GM19455 (cell line): ENCODE results near the gene COL4A2.

ENCODE experiments used
- ATAC-seq: cut with Tn5 transposase; IDR thresholded peaks from one replicate; pipeline ENCODE4 v1.9.1; 2021; ENCODE audit not compliant: unreplicated experiment

The COL4A2 gene

DNA sequence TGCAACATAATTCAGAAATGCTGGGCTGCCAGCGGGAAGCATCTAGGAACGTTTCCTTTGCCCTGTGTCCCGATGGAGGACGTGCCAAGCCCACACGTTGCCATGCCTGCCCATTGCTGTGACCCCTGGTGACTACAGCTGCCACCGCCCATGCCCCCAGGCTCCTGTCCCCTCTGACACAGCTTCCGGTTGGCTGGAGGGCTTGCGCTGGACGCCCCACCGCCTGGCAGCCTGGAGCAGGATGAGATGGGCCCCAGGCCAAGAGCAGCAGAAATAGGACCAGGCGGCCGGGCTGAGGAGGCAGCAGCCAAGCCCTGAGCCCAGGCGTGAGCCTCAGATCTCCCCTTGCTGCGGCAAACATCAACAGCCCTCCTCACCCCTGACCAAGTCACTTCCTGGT lies 125.9 kb downstream of the COL4A2 start:
- ATAC-seq = no peak

DNA sequence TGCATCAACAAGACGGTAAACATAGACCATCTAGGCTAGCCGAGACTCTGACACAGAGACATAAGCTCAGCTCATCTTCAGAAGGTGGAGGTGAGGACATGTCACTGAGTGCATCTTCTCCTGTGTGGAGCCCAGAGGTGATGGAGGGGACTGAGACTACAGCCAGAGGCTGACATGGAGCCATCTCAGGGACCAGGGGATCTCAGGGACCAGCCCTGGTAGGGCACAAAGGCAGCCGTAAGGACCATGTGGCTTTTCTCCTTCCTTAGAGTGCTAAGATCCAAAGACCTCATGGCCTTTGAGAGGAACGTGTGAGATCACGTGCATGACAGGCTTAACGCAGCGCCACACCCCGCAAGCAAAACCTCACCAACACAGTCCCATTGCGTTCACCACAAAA lies 127.5 kb downstream of the COL4A2 start:
- ATAC-seq = no peak

DNA sequence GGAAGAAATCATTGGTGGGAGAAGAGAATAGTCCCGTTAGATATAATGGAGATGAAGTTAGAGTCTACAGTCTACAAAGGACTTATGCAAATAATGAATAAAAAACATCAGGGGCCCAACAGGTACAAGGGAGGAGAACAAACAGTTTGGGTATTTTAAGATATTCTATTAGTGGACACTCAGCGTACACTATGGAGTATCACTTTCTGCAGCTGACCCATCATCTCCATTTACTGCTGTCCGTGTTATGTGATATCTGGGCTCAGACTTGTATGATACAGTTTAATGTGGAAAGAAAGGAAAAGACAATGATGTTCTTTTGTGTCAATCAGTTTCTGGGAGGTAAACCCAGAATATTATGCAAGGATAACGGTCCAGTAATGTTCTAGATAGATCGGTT lies 128.2 kb downstream of the COL4A2 start:
- no peak for ATAC-seq

- no peak for ATAC-seq
Observed at GRCh38 chr13:110436276-110436675, 129.2 kb downstream of the COL4A2 start.

GRCh38 chr13:110436786-110437370 lies 129.8 kb downstream of the COL4A2 start:
- no peak for ATAC-seq

DNA sequence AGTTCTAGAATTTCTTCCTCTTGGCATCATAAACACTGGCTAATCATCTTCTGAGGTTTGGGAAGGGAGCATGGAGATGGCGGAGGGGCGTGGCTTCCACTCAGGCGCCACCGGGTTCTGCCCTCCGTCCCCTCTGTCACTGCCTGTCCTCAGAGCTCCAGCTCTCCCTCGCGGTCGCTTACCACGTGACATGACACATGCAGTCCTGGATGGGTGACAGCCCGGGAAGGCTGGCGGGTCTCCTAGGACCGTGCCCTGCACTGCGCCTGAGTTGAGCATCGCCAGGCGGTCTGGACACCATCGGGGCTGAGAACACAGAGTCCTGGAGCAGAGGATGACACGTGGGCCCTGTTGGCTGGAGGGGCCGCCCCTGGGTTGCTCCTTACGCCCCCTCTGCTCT lies 131.1 kb downstream of the COL4A2 start:
- no peak for ATAC-seq

DNA sequence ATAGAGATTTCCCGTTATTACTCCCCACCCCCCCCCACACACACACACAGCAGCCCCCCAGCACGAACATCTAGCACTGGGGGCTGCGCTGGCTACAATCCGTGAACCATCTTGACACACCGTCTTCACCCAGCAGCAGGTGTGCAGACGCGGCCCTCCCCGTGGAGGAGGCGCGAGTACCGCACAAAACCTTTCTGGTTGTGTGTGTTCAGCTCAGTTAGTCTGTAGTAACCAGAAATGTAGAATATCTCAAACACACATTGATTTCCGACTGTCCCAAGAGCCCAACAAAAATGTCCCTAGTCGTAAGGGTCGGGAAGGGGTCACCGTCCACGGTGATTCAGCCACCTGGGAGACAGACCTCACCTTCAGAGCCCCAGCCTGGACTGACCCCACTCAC lies 131.7 kb downstream of the COL4A2 start:
- ATAC-seq = no peak

GRCh38 chr13:110440946-110441731 lies 134.1 kb downstream of the COL4A2 start:
- no peak for ATAC-seq

- no peak for ATAC-seq
Observed at GRCh38 chr13:110442930-110443621, 136.0 kb downstream of the COL4A2 start.

GRCh38 chr13:110443622-110444225 lies 136.6 kb downstream of the COL4A2 start:
- ATAC-seq = no peak

DNA sequence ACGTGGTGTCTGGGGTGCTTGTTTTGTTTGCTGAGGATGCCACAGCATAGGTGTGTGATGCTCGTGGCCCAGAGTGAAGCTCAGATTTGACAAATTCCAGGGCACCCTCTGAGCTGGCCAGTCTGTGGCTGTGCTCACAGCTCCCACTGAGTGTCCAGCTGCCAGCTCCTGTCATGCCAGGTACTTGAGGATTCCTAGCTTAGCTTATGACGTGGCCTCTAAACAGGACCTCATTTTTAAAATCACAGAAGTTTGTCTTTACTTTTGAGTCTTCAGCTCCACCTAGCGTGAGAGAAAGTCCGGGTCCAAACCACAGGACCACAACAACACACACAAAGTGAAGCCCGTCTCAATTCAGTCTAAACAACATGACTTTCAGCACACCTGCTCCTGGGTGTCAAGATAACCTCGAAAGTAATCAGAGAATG lies 137.2 kb downstream of the COL4A2 start:
- ATAC-seq = no peak

GRCh38 chr13:110445183-110445582 lies 138.1 kb downstream of the COL4A2 start:
- ATAC-seq = no peak

- no peak for ATAC-seq
Observed at GRCh38 chr13:110445722-110446574, 138.9 kb downstream of the COL4A2 start.

DNA sequence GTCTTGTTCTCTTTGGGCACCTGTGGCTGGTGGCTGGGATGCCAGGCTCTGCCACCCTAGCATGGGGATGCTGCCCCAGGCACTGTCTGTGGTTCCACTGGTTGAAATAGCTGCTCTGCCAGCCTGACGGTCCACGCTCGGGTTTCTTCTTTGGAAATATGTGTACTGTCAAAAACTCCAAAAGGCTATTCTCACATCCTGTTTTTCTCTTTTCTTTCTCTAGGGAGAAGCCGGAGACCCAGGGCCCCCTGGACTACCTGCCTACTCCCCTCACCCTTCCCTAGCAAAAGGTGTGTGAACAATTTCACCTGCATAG lies 139.4 kb downstream of the COL4A2 start:
- no peak for ATAC-seq

DNA sequence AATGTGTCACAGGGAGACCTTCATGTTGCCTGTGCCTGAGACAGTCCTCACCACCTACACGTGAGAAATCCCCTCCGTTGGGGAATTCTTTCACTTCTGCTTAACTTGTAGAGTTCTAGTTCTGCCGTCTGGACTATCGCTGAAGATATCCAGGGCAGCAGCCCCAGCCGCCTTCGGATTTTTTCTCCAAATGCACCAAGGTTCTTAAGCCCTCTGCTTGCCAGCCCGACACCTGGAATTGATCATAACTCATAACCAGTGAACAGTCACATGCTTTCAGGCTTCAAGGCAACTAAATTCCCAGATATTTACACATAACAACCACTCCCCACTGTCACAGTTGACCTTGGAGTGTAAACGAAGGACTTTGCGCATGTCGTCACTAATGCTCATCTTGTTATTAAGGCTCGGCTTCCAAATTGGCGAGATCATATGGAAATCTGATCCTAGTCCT lies 140.0 kb downstream of the COL4A2 start:
- no peak for ATAC-seq

DNA sequence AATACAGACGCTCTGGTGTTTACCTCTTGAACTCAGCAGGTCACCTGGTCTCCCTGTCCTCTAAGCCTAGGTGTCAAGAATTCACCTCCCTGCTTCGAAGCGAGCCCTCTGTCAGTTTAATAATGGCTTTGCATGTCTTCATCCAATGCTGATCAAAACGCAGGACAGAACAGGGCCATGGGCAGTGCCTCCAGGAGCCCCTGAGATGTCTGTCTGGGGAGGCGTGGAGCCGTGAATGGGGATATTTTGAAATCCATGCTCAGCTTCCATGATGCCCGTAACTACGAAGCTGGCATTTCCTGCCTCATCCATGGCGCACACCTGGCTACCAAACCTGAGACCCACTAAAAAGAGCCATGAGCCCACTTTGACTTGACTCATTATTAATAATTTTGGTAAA lies 140.7 kb downstream of the COL4A2 start:
- ATAC-seq = no peak

GRCh38 chr13:110448230-110448629 lies 141.1 kb downstream of the COL4A2 start:
- no peak for ATAC-seq

DNA sequence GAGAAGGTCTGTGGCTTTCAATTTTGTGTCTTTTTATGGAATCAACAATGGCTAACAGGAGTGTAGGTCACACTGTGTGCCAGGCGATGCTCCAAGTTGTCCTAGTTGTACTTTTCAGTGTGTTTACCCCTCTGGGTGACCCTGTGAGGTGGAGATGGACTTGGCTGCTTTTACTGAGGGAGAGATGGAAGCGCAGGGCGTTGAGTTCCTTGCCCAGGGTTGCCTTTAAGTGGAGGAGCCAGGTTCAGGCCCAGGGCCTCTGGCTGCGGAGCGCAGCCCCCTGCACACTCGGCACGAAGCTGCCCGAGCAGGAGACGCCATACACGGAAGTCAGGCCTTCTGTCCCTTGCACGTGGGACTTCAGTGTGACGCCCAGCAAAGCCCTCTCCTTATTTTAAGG lies 141.6 kb downstream of the COL4A2 start:
- no peak for ATAC-seq

- ATAC-seq = no peak
Observed at GRCh38 chr13:110449219-110450015, 142.3 kb downstream of the COL4A2 start.
